GM18511 (cell line): ENCODE measurements around the gene CTNND2.
A peak's percentile ranks its signal among the peaks of the same experiment; 100 is the strongest.

Experiments
- ATAC-seq: cut with Tn5 transposase; IDR thresholded peaks from one replicate; pipeline ENCODE4 v1.9.1; 2021; ENCODE audit warnings: mild to moderate bottlenecking, moderate library complexity; ENCODE audit not compliant: unreplicated experiment

CTNND2 gene

GRCh38 chr5:11212706-11213105 is 691.5 kb downstream of the CTNND2 start:
- no peak for ATAC-seq

GRCh38 chr5:11197726-11198125 is 706.5 kb downstream of the CTNND2 start:
- no peak for ATAC-seq

GRCh38 chr5:11191673-11192072 is 712.6 kb downstream of the CTNND2 start:
- no peak for ATAC-seq

GRCh38 chr5:11182441-11183080 is 721.7 kb downstream of the CTNND2 start:
- ATAC-seq: peak; percentile 63

GRCh38 chr5:11181940-11182339 is 722.3 kb downstream of the CTNND2 start:
- no peak for ATAC-seq

- no peak for ATAC-seq
Measured at GRCh38 chr5:11180890-11181289, 723.4 kb downstream of the CTNND2 start.

GRCh38 chr5:11177999-11178711 is 726.1 kb downstream of the CTNND2 start:
- ATAC-seq: no peak

GRCh38 chr5:11174591-11174990 is 729.7 kb downstream of the CTNND2 start:
- ATAC-seq: no peak

- no peak for ATAC-seq
Measured at GRCh38 chr5:11172484-11172883, 731.8 kb downstream of the CTNND2 start.

- no peak for ATAC-seq
Measured at GRCh38 chr5:11171236-11171635, 733.0 kb downstream of the CTNND2 start.

GRCh38 chr5:11166923-11167322 is 737.3 kb downstream of the CTNND2 start:
- ATAC-seq: no peak

- ATAC-seq: no peak
Measured at GRCh38 chr5:11164531-11165294, 739.5 kb downstream of the CTNND2 start.

- no peak for ATAC-seq
Measured at GRCh38 chr5:11157132-11157531, 747.1 kb downstream of the CTNND2 start.

- ATAC-seq: no peak
Measured at GRCh38 chr5:11153670-11154382, 750.4 kb downstream of the CTNND2 start.

- ATAC-seq: no peak
Measured at GRCh38 chr5:11152368-11152767, 751.9 kb downstream of the CTNND2 start.

GRCh38 chr5:11150976-11151375 is 753.3 kb downstream of the CTNND2 start:
- ATAC-seq: no peak

GRCh38 chr5:11148810-11149539 is 755.3 kb downstream of the CTNND2 start:
- no peak for ATAC-seq

GRCh38 chr5:11146171-11146570 is 758.1 kb downstream of the CTNND2 start:
- no peak for ATAC-seq

- peak; percentile 75 for ATAC-seq
Measured at GRCh38 chr5:11143456-11144267, 760.6 kb downstream of the CTNND2 start.
